GM12801 (cell line): Measurements from ENCODE around the gene LINGO4.

Experiments used
- TF ChIP-seq, protein P1 (sequence below): IDR thresholded peaks from one replicate; pipeline ENCODE4 v1.5.1; 2011; ENCODE audit warnings: control low read depth; ENCODE audit not compliant: insufficient read length; ENCODE audit errors: extremely low read depth

Gene LINGO4

DNA sequence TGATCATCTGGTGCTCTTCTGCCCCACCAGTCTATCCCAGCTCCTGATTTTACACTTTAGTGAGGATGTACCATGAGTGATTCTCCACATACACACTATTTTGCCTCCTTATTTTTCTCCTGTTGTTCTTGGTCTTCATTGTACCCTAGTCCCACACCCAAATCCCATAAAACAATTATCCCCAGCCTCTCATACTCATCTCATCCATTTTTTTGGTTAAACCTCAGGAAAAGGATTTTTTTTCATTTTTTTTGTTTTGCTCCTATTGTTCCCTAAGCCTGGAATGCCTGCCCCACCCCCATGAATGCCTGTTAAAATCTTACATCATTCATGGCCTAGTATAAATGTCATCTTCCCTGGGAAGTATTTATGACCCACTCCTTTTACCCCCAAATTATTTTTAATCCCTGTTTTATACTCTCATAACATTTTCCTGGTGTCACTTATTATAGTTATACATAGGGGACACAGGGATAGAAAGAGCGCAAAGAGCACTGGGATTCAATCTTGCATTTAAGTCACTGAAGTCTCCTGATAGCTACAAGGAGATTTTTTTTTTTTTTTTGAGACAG is 4.9 kb upstream of the LINGO4 start:
- TF ChIP-seq, protein P1, sequence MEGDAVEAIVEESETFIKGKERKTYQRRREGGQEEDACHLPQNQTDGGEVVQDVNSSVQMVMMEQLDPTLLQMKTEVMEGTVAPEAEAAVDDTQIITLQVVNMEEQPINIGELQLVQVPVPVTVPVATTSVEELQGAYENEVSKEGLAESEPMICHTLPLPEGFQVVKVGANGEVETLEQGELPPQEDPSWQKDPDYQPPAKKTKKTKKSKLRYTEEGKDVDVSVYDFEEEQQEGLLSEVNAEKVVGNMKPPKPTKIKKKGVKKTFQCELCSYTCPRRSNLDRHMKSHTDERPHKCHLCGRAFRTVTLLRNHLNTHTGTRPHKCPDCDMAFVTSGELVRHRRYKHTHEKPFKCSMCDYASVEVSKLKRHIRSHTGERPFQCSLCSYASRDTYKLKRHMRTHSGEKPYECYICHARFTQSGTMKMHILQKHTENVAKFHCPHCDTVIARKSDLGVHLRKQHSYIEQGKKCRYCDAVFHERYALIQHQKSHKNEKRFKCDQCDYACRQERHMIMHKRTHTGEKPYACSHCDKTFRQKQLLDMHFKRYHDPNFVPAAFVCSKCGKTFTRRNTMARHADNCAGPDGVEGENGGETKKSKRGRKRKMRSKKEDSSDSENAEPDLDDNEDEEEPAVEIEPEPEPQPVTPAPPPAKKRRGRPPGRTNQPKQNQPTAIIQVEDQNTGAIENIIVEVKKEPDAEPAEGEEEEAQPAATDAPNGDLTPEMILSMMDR, result no peak

DNA sequence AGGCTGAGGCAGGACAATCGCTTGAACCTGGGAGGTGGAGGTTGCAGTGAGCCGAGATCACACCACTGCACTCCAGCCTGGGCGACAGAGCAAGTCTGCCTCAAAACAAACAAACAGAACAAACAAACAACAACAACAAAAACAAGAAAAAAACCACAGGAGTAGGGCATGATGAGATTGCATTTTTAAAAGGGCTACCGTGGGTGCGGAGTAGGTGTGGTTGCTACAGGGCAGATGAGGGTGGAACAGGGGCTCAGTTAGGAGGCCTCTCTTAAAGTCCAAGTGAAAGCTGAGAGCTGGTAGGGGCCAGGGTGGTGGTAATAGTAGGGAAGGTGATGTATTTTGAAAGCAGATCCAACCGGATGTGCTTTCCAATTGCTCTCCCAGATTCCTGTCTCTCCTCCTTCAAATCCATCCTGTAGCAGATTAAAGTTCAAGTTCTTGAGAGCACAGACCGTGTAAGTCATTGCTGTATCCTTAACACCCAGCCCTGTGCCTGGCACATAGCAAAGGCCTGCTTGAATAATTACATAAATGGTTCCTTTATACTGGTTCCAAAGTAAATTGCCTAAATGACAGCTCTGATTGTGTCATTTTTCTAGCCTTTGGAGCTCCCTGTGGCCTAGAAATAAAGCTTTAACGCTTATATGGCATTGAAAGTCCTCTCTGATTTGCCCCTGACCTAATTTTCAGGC is 4.2 kb upstream of the LINGO4 start:
- TF ChIP-seq, protein P1, result no peak

DNA sequence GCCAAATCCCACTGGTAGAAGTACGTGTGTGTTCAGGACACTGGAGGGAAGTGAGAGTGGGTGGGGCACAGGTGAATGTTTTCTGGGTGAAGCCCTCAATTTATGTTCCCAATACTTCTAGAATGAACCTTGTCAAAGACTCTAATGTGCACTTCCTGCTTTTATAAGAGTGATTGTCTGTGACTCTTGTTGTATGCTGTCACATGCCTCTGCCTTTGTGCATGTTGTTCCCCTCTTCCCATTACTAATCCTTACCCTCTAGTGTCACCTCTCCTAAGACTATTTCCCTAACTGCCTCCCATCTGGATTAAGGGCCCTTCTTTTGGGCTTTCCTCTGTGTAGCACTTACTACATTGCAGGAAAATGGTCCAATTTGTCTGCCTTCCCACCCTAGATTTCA is 2.5 kb upstream of the LINGO4 start:
- TF ChIP-seq, protein P1, result no peak

DNA sequence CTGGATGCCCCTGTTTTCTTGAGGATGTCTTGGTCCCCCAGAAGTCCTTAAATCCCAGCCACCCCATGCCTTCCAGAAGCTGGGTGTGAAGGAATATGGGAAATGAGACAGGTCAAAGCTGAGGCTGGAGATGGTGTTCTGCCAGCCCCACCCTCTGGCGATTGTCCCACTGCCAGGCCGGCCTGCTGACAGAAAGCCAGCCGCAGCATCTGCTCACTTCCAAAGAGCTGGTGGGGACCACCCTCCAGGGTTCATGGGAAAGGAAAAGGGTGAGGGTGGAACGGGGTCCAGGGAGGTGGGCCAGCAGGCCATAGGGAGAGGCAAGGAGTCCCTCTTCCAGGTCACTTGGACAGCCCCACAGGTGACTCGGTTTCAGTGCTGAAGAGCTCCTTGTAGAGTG is 1.9 kb upstream of the LINGO4 start:
- TF ChIP-seq, protein P1, result no peak

DNA sequence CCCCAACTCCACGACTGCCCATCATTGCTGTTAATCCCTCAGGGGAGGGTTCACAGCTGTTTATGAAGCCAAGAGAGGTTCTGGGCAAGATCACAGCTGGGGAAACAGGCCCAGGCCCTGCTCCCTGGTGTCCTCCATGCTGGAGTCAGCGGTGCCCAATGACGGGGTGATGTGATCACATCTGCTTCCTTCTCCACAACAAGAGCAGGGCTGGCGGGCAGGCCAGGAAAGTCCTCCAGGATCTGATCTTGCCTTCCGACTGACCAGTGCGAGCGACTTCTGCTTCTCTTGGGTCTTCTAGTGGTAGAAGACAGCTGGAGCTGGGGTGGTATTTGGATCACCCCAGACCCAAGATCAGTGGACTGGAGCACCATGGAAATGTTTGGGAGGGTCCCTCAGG is 951 bp upstream of the LINGO4 start:
- TF ChIP-seq, protein P1, result no peak

DNA sequence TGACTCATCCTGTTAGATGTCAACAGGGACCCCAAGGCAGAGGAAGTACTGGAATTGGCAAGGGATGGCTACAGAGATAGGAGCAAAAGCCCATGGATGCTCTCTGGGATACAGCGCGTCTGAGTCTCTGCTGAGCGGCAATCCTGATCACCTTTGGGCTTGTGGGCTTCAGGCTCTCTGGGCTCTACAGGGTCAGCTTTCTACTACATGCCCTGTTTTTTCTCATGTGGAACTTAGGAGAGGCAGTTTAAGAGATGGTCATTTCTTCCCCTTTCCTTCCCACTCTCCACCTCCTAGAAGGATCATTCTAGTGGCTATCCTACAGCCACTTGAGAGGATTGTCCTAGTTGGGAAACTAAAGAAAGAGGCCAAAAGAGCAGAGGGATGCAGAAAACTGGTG is 1.3 kb downstream of the LINGO4 start:
- TF ChIP-seq, protein P1, result no peak

DNA sequence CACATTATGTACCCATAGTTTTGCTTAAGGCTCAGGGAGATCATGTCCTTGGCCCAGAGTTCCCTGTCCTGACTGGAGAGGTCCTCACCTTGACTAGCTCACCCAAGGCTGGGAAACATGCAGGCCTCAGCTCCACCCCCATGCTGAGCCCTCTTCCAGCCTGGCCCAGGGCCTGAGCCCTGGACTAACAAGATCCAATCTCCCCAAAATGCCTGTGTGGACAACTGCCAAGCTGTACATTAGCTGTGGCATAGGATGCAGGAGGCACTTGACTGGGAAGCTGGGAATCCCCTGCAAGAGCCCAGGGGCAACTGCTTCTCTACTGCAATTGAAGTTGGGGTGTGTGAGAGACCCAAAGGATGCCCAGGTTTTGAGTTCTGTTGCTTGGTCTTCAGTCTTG is 2.1 kb downstream of the LINGO4 start:
- TF ChIP-seq, protein P1, result no peak
